Ascending aorta (tissue), 2 donors: Measurements from ENCODE around the gene HES5. TPM values are rescaled to one million over a fixed set of nuclear protein-coding genes. Genes with fewer than 3 reads are reported as not detected.

Source experiments
- DNase-seq, 2 donors: peaks; one replicate each; pipeline ENCODE4 v3.0.0-alpha.2; 2019; ENCODE audit warnings: low spot score in 2 of 2
- H3K27ac ChIP-seq, 2 donors: fragments of 200-600 bp; sonication (generic); one replicate each; pipeline ENCODE4 v1.5.1; 2016 to 2017; ENCODE audit warnings: mild to moderate bottlenecking in 1 of 2
- H3K27me3 ChIP-seq: fragments of 200-600 bp; sonication (generic); one replicate; pipeline ENCODE4 v1.5.1; 2017
- H3K36me3 ChIP-seq, 2 donors: fragments of 200-600 bp; sonication (generic); one replicate each; pipeline ENCODE4 v1.5.1; 2016
- H3K4me1 ChIP-seq, 2 donors: fragments of 200-600 bp; sonication (generic); one replicate each; pipeline ENCODE4 v1.5.1; 2016 to 2017; ENCODE audit warnings: mild to moderate bottlenecking in 1 of 2
- H3K4me3 ChIP-seq, 2 donors: fragments of 200-600 bp; sonication (generic); one replicate each; pipeline ENCODE4 v1.5.1; 2016 to 2017; ENCODE audit warnings: mild to moderate bottlenecking in 1 of 2
- H3K9me3 ChIP-seq, 2 donors: fragments of 200-600 bp; sonication (generic); one replicate each; pipeline ENCODE4 v1.5.1; 2016
- CTCF ChIP-seq, 3 experiments: fragments of 200-600 bp in 2 of 3; fragments of 450-650 bp in 1 of 3; sonication (generic) in 2 of 3; IDR thresholded peaks; one replicate each; pipeline ENCODE4 v1.5.1; 2016 to 2019; ENCODE audit warnings: antibody characterized with exemption in 3 of 3, mild to moderate bottlenecking in 1 of 3, moderate library complexity in 1 of 3
- intact Hi-C: fragments of 100-400 bp; cut with DNase I; formaldehyde crosslinking; loops from one replicate; pipeline ENCODE4 v1.15.1; 2023
- total RNA-seq: library from RNA; depleted of rRNA; stranded (reverse); fragments of >200 nt; gene quantifications from one replicate; pipeline ENCODE4 v1.1.0, GENCODE V29; 2016

HES5 gene
- total RNA-seq, 1 donor from 2014 or later: not detected

GRCh38 chr1:2561898-2562895 lies 32.1 kb upstream of the HES5 start:
- TF ChIP-seq CTCF (IDR thresholded peaks at IDR 0.05): no peak
- no peaks in the 10 kb centered on the region for H3K27me3 ChIP-seq
- no peak for DNase-seq
- H3K4me1 ChIP-seq: peaks cover 0 to 2% of the 10 kb centered on the region in 2 donors
- H3K4me3 ChIP-seq: no peak overlapping the region
- no peaks in the 10 kb centered on the region for H3K9me3 ChIP-seq
- intact Hi-C loops: no loop called here
- H3K36me3 ChIP-seq: peaks cover 0 to 10% of the 10 kb centered on the region in 2 donors
- no peak overlapping the region for H3K27ac ChIP-seq

GRCh38 chr1:2561446-2561845 lies 31.4 kb upstream of the HES5 start:
- Histone ChIP-seq H3K4me3 (no peak overlapping the region), H3K36me3 (peaks cover 0 to 10% of the 10 kb centered on the region in 2 donors), H3K27ac (no peak overlapping the region), H3K9me3 (no peaks in the 10 kb centered on the region), H3K4me1 (peaks cover 0 to 8% of the 10 kb centered on the region in 2 donors), H3K27me3 (no peaks in the 10 kb centered on the region)
- DNase-seq: no peak
- intact Hi-C loops: no loop called here
- no peak for TF ChIP-seq CTCF (IDR thresholded peaks at IDR 0.05)

GRCh38 chr1:2560299-2561073 lies 30.4 kb upstream of the HES5 start:
- H3K4me1 ChIP-seq: peaks cover 0 to 12% of the 10 kb centered on the region in 2 donors
- intact Hi-C loops: no loop called here
- peaks cover 0 to 10% of the 10 kb centered on the region in 2 donors for H3K36me3 ChIP-seq
- DNase-seq: no peak
- no peak overlapping the region for H3K4me3 ChIP-seq
- TF ChIP-seq CTCF (IDR thresholded peaks at IDR 0.05): no peak
- H3K9me3 ChIP-seq: no peaks in the 10 kb centered on the region
- no peaks in the 10 kb centered on the region for H3K27me3 ChIP-seq
- H3K27ac ChIP-seq: no peak overlapping the region

GRCh38 chr1:2559509-2560298 lies 29.6 kb upstream of the HES5 start:
- Histone ChIP-seq H3K36me3 (peaks cover 0 to 10% of the 10 kb centered on the region in 2 donors), H3K27me3 (no peaks in the 10 kb centered on the region), H3K4me3 (no peak overlapping the region), H3K27ac (no peak overlapping the region), H3K4me1 (peaks cover 0 to 16% of the 10 kb centered on the region in 2 donors), H3K9me3 (no peaks in the 10 kb centered on the region)
- DNase-seq: no peak
- intact Hi-C loops: no loop called here
- TF ChIP-seq CTCF (IDR thresholded peaks at IDR 0.05): no peak

GRCh38 chr1:2558861-2559260 lies 28.8 kb upstream of the HES5 start:
- intact Hi-C loops: no loop called here
- DNase-seq: no peak
- Histone ChIP-seq H3K9me3 (no peaks in the 10 kb centered on the region), H3K4me1 (peaks cover 0 to 16% of the 10 kb centered on the region in 2 donors), H3K27me3 (no peaks in the 10 kb centered on the region), H3K4me3 (no peak overlapping the region), H3K36me3 (peaks cover 0 to 10% of the 10 kb centered on the region in 2 donors), H3K27ac (no peak overlapping the region)
- no peak for TF ChIP-seq CTCF (IDR thresholded peaks at IDR 0.05)
